ENCODE data around the gene ROGDI. TPM values are rescaled to one million over a fixed set of nuclear protein-coding genes. Genes with fewer than 3 reads are reported as not detected.

The ROGDI gene
- polyA plus RNA-seq, 2 of the 4 experiments (the other 2 are of a cell fraction): 7.2 to 15.1 TPM

DNA sequence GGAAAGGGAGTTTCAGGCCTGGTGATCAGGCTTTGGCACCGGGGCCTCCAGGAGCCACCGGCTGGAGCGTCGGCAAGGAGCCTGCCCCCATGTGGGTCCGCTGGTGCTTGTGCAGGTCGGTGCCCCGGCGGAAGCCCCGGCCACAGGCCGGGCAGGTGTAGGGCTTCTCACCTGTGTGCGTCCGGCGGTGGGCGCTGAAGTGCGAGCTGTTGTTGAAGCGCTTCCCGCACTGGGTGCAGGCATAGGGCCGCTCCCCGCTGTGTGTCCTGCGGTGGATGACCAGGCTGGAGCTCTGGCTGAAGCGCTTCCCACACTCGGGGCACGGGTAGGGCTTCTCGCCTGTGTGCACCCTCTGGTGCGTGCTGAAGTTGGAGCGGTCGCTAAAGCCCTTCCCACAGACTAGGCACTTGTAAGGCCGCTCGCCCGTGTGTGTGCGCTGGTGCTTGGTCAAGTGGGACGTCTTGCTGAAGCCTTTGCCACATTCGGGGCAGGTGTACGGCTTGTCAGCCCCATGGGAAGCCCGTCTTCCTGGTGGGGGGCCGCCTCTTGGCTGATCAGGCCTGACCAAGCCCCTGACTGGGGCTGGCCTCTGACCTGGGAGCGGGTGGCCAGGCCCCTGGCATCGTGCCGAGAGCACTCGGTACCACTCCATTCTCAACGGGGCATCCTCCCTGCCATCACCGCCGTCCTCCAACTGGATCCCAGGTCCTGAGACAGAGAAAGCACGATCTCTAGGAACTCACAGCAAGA, 49.9 kb downstream of the ROGDI start:
- ChIA-PET CTCF (interaction anchor here (1.1 to 1.8 kb wide), 3 partner anchors 8 to 204 kb away, joined by 4 to 5 read pairs (median 4); no protein-coding TSS in a partner anchor), POLR2A (no interaction called here)
- no peak for DNase-seq (ENCODE audit: low read depth in 1 of 2, low spot score in 1 of 2)
- H3K4me1 ChIP-seq: no peaks in the 10 kb centered on the region
- FAIRE-seq: no peak
- H3K4me3 ChIP-seq: no peak overlapping the region
- peaks cover 2% of the 10 kb centered on the region; the same call in 1 of the 3 replicates for H3K9me3 ChIP-seq
- no peak overlapping the region for H3K27ac ChIP-seq
- 94% methylated on average over 32 of the region's 44 CpGs for WGBS (ENCODE audit: missing lambda C conversion rate)
- TF ChIP-seq, protein P1, sequence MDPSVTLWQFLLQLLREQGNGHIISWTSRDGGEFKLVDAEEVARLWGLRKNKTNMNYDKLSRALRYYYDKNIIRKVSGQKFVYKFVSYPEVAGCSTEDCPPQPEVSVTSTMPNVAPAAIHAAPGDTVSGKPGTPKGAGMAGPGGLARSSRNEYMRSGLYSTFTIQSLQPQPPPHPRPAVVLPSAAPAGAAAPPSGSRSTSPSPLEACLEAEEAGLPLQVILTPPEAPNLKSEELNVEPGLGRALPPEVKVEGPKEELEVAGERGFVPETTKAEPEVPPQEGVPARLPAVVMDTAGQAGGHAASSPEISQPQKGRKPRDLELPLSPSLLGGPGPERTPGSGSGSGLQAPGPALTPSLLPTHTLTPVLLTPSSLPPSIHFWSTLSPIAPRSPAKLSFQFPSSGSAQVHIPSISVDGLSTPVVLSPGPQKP (IDR thresholded peaks at IDR 0.05; ENCODE audit: low read depth, low read length): no peak
- TF ChIP-seq EHMT2 (IDR thresholded peaks at IDR 0.05; ENCODE audit: low read depth) (no peak), KDM1A (IDR thresholded peaks at IDR 0.05; ENCODE audit: low read depth) (no peak), HOXB13 (CRISPR knock-in tag; IDR thresholded peaks at IDR 0.05; ENCODE audit: low read depth) (no peak), HEYL (CRISPR knock-in tag; IDR thresholded peaks at IDR 0.05) (no peak), HDAC2 (IDR thresholded peaks at IDR 0.05) (no peak), ZNF302 (CRISPR knock-in tag; IDR thresholded peaks at IDR 0.05) (no peak), MAFK (IDR thresholded peaks at IDR 0.05; ENCODE audit: partially characterized antibody) (no peak), SMC3 (IDR thresholded peaks at IDR 0.05) (no peak), EP300 (IDR thresholded peaks at IDR 0.05) (no peak), CHD2 (IDR thresholded peaks at IDR 0.05; ENCODE audit: low read length, partially characterized antibody) (no peak), SREBF2 (IDR thresholded peaks at IDR 0.05) (no peak)
- TF ChIP-seq, protein P2, sequence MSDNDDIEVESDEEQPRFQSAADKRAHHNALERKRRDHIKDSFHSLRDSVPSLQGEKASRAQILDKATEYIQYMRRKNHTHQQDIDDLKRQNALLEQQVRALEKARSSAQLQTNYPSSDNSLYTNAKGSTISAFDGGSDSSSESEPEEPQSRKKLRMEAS (IDR thresholded peaks at IDR 0.05): no peak
- TF ChIP-seq, protein P3, sequence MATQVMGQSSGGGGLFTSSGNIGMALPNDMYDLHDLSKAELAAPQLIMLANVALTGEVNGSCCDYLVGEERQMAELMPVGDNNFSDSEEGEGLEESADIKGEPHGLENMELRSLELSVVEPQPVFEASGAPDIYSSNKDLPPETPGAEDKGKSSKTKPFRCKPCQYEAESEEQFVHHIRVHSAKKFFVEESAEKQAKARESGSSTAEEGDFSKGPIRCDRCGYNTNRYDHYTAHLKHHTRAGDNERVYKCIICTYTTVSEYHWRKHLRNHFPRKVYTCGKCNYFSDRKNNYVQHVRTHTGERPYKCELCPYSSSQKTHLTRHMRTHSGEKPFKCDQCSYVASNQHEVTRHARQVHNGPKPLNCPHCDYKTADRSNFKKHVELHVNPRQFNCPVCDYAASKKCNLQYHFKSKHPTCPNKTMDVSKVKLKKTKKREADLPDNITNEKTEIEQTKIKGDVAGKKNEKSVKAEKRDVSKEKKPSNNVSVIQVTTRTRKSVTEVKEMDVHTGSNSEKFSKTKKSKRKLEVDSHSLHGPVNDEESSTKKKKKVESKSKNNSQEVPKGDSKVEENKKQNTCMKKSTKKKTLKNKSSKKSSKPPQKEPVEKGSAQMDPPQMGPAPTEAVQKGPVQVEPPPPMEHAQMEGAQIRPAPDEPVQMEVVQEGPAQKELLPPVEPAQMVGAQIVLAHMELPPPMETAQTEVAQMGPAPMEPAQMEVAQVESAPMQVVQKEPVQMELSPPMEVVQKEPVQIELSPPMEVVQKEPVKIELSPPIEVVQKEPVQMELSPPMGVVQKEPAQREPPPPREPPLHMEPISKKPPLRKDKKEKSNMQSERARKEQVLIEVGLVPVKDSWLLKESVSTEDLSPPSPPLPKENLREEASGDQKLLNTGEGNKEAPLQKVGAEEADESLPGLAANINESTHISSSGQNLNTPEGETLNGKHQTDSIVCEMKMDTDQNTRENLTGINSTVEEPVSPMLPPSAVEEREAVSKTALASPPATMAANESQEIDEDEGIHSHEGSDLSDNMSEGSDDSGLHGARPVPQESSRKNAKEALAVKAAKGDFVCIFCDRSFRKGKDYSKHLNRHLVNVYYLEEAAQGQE (IDR thresholded peaks at IDR 0.05): no peak
- no peak for ATAC-seq
- H3K4me2 ChIP-seq: no peak overlapping the region

DNA sequence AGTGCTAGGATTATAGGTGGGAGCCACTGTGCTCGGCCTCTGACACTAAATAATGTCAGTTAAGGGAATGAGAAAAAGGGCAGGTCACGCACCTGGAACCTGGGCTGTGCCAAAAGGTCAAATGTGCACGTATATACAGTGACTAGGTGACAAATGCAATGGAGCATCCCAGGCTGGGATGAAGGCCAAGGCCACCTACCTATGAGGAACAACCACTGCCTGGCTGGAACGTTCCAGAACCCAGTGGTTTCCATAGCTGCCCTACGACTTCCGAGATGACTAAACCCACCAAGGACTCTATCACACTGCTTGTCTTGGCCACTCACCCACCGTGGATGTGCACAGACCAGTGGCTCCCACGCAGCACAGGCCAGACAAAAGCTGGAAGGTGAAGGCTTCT, 51.5 kb downstream of the ROGDI start:
- ChIA-PET POLR2A (interaction anchor here (1.5 kb wide), 1 partner anchor 17 kb away, joined by 3 read pairs; the partner anchor contains the start of genes ANKS3 and DNAAF8), CTCF (interaction anchor here (1.8 kb wide), 1 partner anchor 9 kb away, joined by 5 read pairs; no protein-coding TSS in a partner anchor)
- FAIRE-seq: no peak
- no peak for DNase-seq (ENCODE audit: low read depth in 1 of 2, low spot score in 1 of 2)
- ATAC-seq: no peak
- no peak overlapping the region for H3K4me2 ChIP-seq
- H3K27ac ChIP-seq: no peak overlapping the region
- WGBS (ENCODE audit: missing lambda C conversion rate): 91% methylated on average over 8 of the region's 8 CpGs
- no peaks in the 10 kb centered on the region for H3K4me1 ChIP-seq
- H3K9me3 ChIP-seq: peaks cover 2% of the 10 kb centered on the region; the same call in 1 of the 3 replicates
- no peak overlapping the region for H3K4me3 ChIP-seq
- TF ChIP-seq POLR2AphosphoS2 (conservative IDR thresholded peaks at IDR 0.05; ENCODE audit: low read length): no peak
- TF ChIP-seq, protein P4, sequence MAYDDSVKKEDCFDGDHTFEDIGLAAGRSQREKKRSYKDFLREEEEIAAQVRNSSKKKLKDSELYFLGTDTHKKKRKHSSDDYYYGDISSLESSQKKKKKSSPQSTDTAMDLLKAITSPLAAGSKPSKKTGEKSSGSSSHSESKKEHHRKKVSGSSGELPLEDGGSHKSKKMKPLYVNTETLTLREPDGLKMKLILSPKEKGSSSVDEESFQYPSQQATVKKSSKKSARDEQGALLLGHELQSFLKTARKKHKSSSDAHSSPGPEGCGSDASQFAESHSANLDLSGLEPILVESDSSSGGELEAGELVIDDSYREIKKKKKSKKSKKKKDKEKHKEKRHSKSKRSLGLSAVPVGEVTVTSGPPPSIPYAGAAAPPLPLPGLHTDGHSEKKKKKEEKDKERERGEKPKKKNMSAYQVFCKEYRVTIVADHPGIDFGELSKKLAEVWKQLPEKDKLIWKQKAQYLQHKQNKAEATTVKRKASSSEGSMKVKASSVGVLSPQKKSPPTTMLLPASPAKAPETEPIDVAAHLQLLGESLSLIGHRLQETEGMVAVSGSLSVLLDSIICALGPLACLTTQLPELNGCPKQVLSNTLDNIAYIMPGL (CRISPR knock-in tag; IDR thresholded peaks at IDR 0.05; ENCODE audit: borderline replicate concordance): no peak
- TF ChIP-seq HOXB13 (CRISPR knock-in tag; IDR thresholded peaks at IDR 0.05; ENCODE audit: low read depth): no peak
- TF ChIP-seq ZC3H11A (IDR thresholded peaks at IDR 0.05): no peak
- TF ChIP-seq RFX5 (IDR thresholded peaks at IDR 0.05): no peak
- TF ChIP-seq HOXA7 (CRISPR knock-in tag; IDR thresholded peaks at IDR 0.05): no peak
- no peak for TF ChIP-seq CHD2 (IDR thresholded peaks at IDR 0.05; ENCODE audit: low read length, partially characterized antibody)
- no peak for TF ChIP-seq PHF8 (IDR thresholded peaks at IDR 0.05; ENCODE audit: borderline replicate concordance, low read depth)
- TF ChIP-seq, protein P5, sequence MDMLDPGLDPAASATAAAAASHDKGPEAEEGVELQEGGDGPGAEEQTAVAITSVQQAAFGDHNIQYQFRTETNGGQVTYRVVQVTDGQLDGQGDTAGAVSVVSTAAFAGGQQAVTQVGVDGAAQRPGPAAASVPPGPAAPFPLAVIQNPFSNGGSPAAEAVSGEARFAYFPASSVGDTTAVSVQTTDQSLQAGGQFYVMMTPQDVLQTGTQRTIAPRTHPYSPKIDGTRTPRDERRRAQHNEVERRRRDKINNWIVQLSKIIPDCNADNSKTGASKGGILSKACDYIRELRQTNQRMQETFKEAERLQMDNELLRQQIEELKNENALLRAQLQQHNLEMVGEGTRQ (IDR thresholded peaks at IDR 0.05): no peak
- TF ChIP-seq RAD21 (conservative IDR thresholded peaks at IDR 0.05 in 1 of 2, IDR thresholded peaks at IDR 0.05 in 1 of 2): no peak
- TF ChIP-seq RNF2 (IDR thresholded peaks at IDR 0.05; ENCODE audit: borderline replicate concordance, low read depth): no peak
- no peak for TF ChIP-seq FOSL2 (IDR thresholded peaks at IDR 0.05)
- no peak for TF ChIP-seq FOSL2 (CRISPR knock-in tag; IDR thresholded peaks at IDR 0.05)
- no peak for TF ChIP-seq MYC (IDR thresholded peaks at IDR 0.05; ENCODE audit: borderline replicate concordance, low read length)
- TF ChIP-seq ZSCAN20 (CRISPR knock-in tag; IDR thresholded peaks at IDR 0.05): no peak

Measured in A549 (cell line).